Fibroblast of pulmonary artery (primary cell): Measurements from ENCODE around the gene KRT9.
A peak's percentile ranks its signal among the peaks of the same experiment; 100 is the strongest.
"Not testable (repeated sequence)": the region's sequence is repeated elsewhere in the genome, so short reads cannot be mapped to it uniquely, and the experiment has no call there.

Experiments used
- DNase-seq: peaks from one replicate; pipeline ENCODE4 v3.0.0-alpha.2; 2010; ENCODE audit warnings: low read depth
- H3K4me3 ChIP-seq: replicated peaks from 2 replicates; pipeline ENCODE4 v1.5.1; 2011; ENCODE audit warnings: low read depth, mild to moderate bottlenecking, control low read depth, low read length, moderate library complexity
- TF ChIP-seq, protein P1 (sequence below): IDR thresholded peaks from 2 replicates; pipeline ENCODE4 v1.5.1; 2011; ENCODE audit warnings: mild to moderate bottlenecking, control low read depth, low read length, inconsistent platforms; ENCODE audit errors: missing control alignments

The KRT9 gene, protein sequence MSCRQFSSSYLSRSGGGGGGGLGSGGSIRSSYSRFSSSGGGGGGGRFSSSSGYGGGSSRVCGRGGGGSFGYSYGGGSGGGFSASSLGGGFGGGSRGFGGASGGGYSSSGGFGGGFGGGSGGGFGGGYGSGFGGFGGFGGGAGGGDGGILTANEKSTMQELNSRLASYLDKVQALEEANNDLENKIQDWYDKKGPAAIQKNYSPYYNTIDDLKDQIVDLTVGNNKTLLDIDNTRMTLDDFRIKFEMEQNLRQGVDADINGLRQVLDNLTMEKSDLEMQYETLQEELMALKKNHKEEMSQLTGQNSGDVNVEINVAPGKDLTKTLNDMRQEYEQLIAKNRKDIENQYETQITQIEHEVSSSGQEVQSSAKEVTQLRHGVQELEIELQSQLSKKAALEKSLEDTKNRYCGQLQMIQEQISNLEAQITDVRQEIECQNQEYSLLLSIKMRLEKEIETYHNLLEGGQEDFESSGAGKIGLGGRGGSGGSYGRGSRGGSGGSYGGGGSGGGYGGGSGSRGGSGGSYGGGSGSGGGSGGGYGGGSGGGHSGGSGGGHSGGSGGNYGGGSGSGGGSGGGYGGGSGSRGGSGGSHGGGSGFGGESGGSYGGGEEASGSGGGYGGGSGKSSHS

DNA sequence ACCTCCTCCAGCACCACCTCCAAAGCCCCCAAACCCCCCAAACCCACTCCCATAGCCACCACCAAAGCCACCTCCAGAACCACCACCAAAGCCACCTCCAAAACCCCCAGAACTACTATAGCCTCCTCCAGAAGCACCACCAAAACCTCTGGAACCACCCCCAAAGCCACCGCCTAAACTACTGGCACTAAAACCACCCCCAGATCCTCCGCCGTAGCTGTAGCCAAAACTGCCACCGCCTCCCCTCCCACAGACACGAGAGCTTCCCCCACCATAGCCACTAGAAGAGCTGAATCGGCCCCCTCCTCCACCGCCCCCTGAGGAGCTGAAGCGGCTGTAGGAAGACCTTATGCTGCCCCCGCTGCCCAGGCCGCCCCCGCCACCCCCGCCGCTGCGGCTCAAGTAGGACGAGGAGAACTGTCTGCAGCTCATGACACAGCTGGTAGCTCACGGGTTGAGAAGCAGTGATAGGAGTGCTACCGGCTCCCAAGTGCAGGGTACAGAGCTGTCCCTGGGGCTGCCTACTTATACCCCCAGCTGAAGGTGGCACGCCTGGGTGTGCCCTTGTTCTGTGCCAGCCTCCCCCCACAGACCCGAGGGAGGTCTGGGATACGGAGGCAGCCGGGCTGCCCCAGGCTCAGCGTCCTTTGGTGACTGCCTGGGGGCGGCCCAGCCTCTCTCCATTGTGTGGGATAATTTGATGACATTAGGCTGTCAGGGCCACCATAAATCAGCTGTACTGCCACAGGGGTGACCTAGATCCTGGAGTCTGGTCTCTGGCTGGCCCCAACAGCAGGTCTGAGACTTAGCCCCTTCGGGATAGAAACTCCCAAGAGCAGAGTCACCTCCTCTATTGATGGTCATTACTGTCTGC is at the start of gene KRT9:
Gene KRT9 (minus strand): TSS at position 499 of the 874 bp plus-strand sequence. CDS start 67 bp downstream, at position 432.
- TF ChIP-seq, protein P1, sequence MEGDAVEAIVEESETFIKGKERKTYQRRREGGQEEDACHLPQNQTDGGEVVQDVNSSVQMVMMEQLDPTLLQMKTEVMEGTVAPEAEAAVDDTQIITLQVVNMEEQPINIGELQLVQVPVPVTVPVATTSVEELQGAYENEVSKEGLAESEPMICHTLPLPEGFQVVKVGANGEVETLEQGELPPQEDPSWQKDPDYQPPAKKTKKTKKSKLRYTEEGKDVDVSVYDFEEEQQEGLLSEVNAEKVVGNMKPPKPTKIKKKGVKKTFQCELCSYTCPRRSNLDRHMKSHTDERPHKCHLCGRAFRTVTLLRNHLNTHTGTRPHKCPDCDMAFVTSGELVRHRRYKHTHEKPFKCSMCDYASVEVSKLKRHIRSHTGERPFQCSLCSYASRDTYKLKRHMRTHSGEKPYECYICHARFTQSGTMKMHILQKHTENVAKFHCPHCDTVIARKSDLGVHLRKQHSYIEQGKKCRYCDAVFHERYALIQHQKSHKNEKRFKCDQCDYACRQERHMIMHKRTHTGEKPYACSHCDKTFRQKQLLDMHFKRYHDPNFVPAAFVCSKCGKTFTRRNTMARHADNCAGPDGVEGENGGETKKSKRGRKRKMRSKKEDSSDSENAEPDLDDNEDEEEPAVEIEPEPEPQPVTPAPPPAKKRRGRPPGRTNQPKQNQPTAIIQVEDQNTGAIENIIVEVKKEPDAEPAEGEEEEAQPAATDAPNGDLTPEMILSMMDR, result no peak
- DNase-seq, result no peak

GRCh38 chr17:41621435-41621817 is 49.6 kb upstream of the KRT9 start:
- not testable (repeated sequence) for H3K4me3 ChIP-seq, DNase-seq

More for the DNA sequence above, at the start of gene KRT9:
- H3K4me3 ChIP-seq, result no peak within 1 kb of the TSS

- TF ChIP-seq, protein P1, result no peak
- DNase-seq, result peak; percentile 55
- H3K4me3 ChIP-seq, result no peak overlapping the region
These were observed 49.0 kb upstream of the KRT9 start for GRCh38 chr17:41620583-41621434.

GRCh38 chr17:41619927-41620582 is 48.2 kb upstream of the KRT9 start:
- H3K4me3 ChIP-seq, DNase-seq: not testable (repeated sequence)

DNA sequence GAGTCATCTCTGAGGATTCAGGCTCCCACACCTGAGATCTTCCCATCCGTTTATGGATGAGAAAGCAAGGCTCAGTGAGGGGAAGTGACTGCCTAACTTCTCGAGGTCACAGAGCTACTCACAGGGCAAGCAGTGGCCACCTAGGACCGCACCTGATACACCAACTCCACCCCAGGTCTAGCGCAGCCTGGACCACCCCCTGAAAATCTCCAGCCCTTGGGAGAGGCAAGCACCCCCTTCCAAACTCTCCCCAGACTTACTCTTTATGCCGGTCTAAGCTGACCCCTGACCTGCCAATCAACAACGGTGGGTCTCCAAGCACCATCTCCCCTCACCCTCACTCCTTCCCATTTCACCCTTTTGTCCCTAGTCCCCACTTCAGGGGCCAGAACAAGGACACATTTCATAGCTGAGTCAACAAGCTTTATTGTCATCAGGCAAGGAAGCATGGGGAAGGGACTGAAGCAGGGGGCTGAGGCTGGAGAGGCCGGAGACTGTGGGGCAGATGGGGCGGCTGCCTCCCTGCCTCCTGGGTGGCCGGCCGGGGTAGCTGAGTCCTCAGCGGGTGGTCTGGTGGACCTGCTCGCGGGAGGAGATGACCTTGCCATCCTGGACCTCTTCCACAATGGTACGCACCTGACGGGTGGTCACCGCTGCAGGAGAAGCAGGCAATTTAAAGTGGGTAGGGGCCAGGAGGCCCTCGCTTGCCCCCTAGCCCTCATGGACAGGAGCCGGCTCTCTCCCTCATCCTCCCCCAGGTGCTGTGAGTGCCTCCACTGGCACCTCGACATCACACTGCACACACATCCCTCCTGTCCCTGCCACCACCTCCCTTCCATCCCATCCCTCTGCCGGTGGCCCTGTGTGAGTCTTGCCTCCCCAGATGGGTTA is 47.4 kb upstream of the KRT9 start:
- H3K4me3 ChIP-seq, result no peak overlapping the region
- DNase-seq, result no peak
- TF ChIP-seq, protein P1, result no peak

GRCh38 chr17:41618341-41619035 is 46.6 kb upstream of the KRT9 start:
- H3K4me3 ChIP-seq, result no peak overlapping the region
- DNase-seq, result no peak
- TF ChIP-seq, protein P1, result no peak
